Activated naive CD4-positive, alpha-beta T cell treated with anti-CD3 and anti-CD28 coated beads for 36 hours (primary cell): Measurements from ENCODE around the gene FGF21. TPM values are rescaled to one million over a fixed set of nuclear protein-coding genes. Genes with fewer than 3 reads are reported as not detected.
"Not testable (repeated sequence)": the region's sequence is repeated elsewhere in the genome, so short reads cannot be mapped to it uniquely, and the experiment has no call there.

Source experiments
- CTCF ChIA-PET: fragments of 350-600 bp; sonication (Branson Sonifier 250); formaldehyde crosslinking; loops from one replicate; lab custom pipeline; 2021; ENCODE audit warnings: antibody characterized with exemption; lab: Charles Lee
- DNase-seq: peaks from one replicate; pipeline ENCODE4 v3.0.0-alpha.2; 2020
- H3K27ac Mint-ChIP-seq: one replicate; pipeline ENCODE4 v1.8.0; 2021; ENCODE audit warnings: mild to moderate bottlenecking, mixed read lengths
- H3K27me3 Mint-ChIP-seq: one replicate; pipeline ENCODE4 v1.8.0; 2021; ENCODE audit warnings: low read depth, mixed read lengths
- H3K36me3 Mint-ChIP-seq: one replicate; pipeline ENCODE4 v1.8.0; 2021; ENCODE audit warnings: low read depth, mixed read lengths
- H3K4me1 Mint-ChIP-seq: one replicate; pipeline ENCODE4 v1.8.0; 2021; ENCODE audit warnings: low read depth, mixed read lengths
- H3K4me3 Mint-ChIP-seq: one replicate; pipeline ENCODE4 v1.8.0; 2021; ENCODE audit warnings: mild to moderate bottlenecking, moderate library complexity, mixed read lengths
- H3K9me3 Mint-ChIP-seq: one replicate; pipeline ENCODE4 v1.8.0; 2021; ENCODE audit warnings: mixed read lengths
- intact Hi-C: fragments of 100-400 bp; cut with micrococcal nuclease; formaldehyde crosslinking; loops from one replicate; pipeline ENCODE4 v1.15.1; 2023
- total RNA-seq, 2 experiments: library from RNA; stranded (reverse); gene quantifications; one replicate each; pipeline ENCODE4 v1.2.3, GENCODE V29; 2021

FGF21 gene
- total RNA-seq, 2 experiments from 2014 or later = not detected

DNA sequence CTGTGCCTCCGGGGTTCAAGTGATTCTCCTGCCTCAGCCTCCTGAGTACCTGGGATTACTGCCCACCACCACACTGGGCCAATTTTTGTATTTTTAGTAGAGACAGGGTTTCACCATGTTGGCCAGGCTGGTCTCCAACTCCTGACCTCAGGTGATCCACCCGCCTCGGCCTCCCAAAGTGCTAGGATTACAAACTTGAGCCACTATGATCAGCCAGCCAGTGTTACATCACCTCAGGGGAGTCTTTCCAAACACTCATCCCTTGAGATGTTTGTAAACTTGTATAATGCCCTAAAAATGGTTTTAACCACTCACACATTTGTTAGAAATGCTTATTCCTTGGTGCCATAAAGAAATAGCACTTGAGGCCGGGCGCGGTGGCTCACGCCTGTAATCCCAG is 31.1 kb downstream of the FGF21 start:
- H3K9me3 Mint-ChIP-seq, intact Hi-C loops, H3K4me3 Mint-ChIP-seq: not testable (repeated sequence)

DNA sequence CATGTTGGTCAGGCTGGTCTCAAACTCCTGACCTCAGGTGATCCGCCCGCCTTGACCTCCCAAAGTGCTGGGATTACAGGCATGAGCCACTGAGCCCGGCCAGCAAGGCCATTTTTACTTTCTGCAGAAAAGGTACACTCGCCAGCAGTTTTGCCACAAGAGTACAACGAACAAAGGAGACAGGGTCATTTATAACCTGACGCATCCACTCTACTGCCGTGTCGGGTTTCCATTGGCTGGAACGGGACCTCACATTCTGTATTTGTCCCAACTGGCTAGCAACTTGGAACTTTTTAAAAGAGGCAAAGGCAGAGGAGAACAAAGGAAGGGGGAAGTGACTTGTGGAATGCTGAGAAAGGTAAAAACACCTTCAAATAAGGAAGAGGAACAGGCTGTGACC is 32.0 kb downstream of the FGF21 start:
- intact Hi-C loops, H3K36me3 Mint-ChIP-seq, DNase-seq, H3K4me1 Mint-ChIP-seq, H3K9me3 Mint-ChIP-seq, H3K27me3 Mint-ChIP-seq, H3K27ac Mint-ChIP-seq, H3K4me3 Mint-ChIP-seq: not testable (repeated sequence)
- CTCF ChIA-PET = interaction anchor here (0.6 to 8.5 kb wide), 20 partner anchors 9 to 211 kb away, joined by 3 to 121 read pairs (median 4); partner anchors contain the start of genes FUT2, HSD17B14 and PPP1R15A

More for the DNA sequence above, 31.1 kb downstream of the FGF21 start:
- not testable (repeated sequence) for DNase-seq, H3K27me3 Mint-ChIP-seq, H3K36me3 Mint-ChIP-seq, H3K27ac Mint-ChIP-seq, H3K4me1 Mint-ChIP-seq
- CTCF ChIA-PET = interaction anchor here (0.7 to 8.5 kb wide), 4 partner anchors 13 to 78 kb away, joined by 3 to 121 read pairs (median 3); no protein-coding TSS in a partner anchor

DNA sequence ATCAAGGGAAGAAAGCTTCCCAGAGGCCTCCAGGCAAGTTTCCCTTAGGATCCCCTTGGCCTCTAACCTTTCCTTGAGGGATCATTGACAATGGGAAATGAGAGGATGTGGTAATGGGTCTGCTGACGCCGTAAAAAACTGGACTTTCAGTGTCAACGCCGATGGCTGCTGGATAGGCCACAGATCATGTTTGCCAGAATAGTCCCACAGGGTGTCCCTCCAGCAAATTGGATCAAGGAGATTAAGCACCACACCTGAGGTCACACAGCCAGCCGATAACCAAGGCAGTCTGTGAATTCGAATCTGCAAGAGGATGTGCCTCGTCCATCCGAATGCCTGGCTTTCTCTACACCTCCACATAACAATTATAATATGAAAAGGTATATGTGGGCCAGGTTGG is 37.9 kb downstream of the FGF21 start:
- H3K27ac Mint-ChIP-seq = no peak overlapping the region
- intact Hi-C loops = no loop called here
- H3K9me3 Mint-ChIP-seq = no peaks in the 10 kb centered on the region
- peaks cover 10% of the 10 kb centered on the region for H3K4me1 Mint-ChIP-seq
- no peak overlapping the region for H3K4me3 Mint-ChIP-seq
- no peaks in the 10 kb centered on the region for H3K27me3 Mint-ChIP-seq
- no peak for DNase-seq
- CTCF ChIA-PET = interaction anchor here (0.6 to 4.5 kb wide), 4 partner anchors 9 to 52 kb away, joined by 3 to 43 read pairs (median 18); partner anchors contain the start of gene HSD17B14
- no peaks in the 10 kb centered on the region for H3K36me3 Mint-ChIP-seq

DNA sequence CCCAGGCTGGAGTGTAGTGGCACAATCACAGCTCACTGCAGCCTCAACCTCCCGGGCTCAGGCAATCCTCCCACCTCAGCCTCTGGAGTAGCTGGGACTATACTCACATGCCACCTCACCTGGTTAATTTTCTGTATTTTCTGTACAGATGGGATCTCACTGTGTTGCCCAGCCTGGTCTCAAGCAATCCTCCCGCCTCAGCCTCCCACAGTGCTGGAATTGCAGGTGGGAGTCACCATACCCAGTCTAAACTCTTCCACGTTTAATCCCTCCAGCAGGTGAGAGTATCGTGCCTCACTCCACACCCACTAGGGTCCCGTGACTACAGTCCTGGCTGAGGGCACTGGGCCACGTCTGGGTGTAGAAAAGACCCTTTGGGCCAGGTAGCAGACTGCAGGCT is 39.0 kb downstream of the FGF21 start:
- intact Hi-C loops = loop anchor here (2.0 kb wide), 3 partner anchors 17 to 199 kb away; partner anchors contain the start of genes BCAT2, GYS1, PPP1R15A and RUVBL2
- peaks cover 10% of the 10 kb centered on the region for H3K4me1 Mint-ChIP-seq
- no peak overlapping the region for H3K27ac Mint-ChIP-seq
- CTCF ChIA-PET = interaction anchor here (0.7 to 4.5 kb wide), 6 partner anchors 16 to 262 kb away, joined by 3 to 43 read pairs (median 18); partner anchors contain the start of genes BCAT2 and HSD17B14
- no peaks in the 10 kb centered on the region for H3K9me3 Mint-ChIP-seq
- no peaks in the 10 kb centered on the region for H3K36me3 Mint-ChIP-seq
- no peaks in the 10 kb centered on the region for H3K27me3 Mint-ChIP-seq
- DNase-seq = no peak
- H3K4me3 Mint-ChIP-seq = no peak overlapping the region

DNA sequence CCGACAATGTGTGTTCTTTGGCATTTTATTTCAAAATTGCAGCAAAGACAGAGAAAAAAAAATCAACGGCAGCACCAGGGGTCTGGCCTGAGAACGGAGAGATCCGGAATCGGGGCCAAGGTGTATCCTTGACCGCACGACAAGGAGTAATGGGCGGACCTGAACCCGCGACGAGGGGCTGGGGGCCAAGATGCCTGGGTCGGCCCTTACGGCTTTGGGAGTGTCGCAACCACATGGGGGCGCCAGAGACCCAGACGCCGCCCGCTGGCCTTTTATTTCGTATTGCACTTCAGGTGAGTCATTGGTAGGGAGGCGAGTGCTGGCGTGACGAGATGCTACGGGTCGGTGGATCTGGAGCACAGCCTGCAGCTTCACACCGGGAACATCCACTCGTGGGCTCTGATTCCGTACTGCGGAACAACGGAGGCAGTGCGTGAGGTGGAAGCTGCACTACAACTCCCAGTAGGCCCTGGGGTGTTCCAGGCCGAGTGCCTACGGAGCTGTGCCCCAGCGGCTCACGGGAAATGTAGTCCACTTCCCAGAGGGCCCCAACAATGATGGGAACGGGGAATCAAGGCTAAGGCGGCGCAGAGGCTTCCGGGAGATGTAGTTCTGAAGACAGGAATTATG is 39.8 kb downstream of the FGF21 start:
- Mint-ChIP-seq H3K27ac (peak overlapping the region; percentile 87), H3K9me3 (no peaks in the 10 kb centered on the region), H3K4me3 (peak overlapping the region; percentile 82), H3K4me1 (peaks cover 10% of the 10 kb centered on the region), H3K36me3 (no peaks in the 10 kb centered on the region), H3K27me3 (no peaks in the 10 kb centered on the region)
- peak; percentile 89 for DNase-seq
- intact Hi-C loops = loop anchor here (1.0 to 5.0 kb wide), 8 partner anchors 16 to 292 kb away; partner anchors contain the start of genes BCAT2, CA11, GYS1 and PPP1R15A
- CTCF ChIA-PET = interaction anchor here (0.7 to 4.5 kb wide), 27 partner anchors 10 to 205 kb away, joined by 3 to 43 read pairs (median 3); partner anchors contain the start of genes BCAT2, CA11, GYS1 and HSD17B14

DNA sequence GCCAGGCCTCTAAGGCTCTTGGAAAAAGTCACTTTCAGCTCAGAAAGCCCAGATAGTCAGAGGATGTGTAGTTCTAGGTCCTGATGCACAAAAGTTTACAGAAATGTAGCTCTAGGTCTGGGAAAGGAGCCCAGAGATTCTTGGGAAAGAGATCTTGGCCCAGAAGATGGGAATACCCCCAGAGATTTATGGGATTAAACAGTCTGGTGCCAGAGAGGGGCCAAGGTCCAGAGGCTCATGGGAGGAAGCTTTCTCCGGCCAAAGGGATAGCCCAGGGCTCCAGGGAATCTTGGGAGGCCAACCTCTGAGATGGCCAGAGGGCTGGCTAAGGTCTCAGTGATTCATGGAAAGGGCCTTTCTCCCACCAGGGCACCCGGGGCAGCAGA is 40.4 kb downstream of the FGF21 start:
- Mint-ChIP-seq H3K27me3 (no peaks in the 10 kb centered on the region), H3K9me3 (no peaks in the 10 kb centered on the region), H3K36me3 (no peaks in the 10 kb centered on the region), H3K4me1 (peaks cover 10% of the 10 kb centered on the region), H3K27ac (peak overlapping the region; percentile 87), H3K4me3 (peak overlapping the region; percentile 82)
- no peak for DNase-seq
- intact Hi-C loops = loop anchor here (1.0 to 5.0 kb wide), 8 partner anchors 15 to 292 kb away; partner anchors contain the start of genes BCAT2, CA11, GYS1 and PPP1R15A
- CTCF ChIA-PET = interaction anchor here (0.7 to 4.5 kb wide), 27 partner anchors 11 to 204 kb away, joined by 3 to 43 read pairs (median 3); partner anchors contain the start of genes BCAT2, CA11, GYS1 and HSD17B14

DNA sequence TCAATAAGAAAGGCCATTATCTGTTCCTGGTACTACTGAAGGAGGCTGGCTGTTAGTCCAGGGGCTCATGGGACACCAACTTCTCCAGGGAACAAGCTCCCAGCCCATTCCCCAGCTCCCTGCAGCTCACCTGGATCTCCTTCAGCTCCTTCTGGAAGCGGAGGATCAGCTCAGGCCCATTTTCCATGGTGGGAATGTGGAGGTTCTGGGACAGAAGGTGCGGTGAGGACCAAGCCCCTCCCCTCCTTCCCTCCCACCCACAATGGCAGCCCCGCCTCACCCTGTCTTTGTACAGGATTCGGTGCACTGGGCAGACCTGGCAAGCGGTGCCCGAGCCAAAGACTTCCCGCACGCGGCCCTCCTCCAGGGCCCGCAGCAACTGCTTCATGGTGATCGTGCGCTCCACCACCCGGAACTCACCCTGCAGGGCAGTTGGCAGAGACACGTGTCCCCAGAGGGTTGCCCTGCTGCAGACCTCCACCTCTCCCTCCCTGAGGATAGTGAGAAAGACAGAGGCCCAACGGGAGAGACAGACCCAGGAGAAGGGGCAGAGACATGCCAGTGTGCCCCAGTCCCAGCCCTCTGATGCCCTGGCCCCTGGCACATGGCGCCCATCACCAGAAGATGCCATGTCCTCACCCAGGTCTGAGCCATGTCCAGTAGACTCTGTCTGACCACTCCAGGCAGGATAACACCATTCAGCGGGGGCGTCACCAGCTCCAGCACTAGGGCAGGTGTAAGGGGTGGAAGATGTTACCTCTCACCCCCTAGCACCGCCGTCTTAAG is 41.2 kb downstream of the FGF21 start:
- intact Hi-C loops = loop anchor here (5.0 kb wide), 1 partner anchor 291 kb away; the partner anchor contains the start of gene SNRNP70
- H3K27me3 Mint-ChIP-seq = no peaks in the 10 kb centered on the region
- CTCF ChIA-PET = interaction anchor here (1.0 to 4.5 kb wide), 7 partner anchors 10 to 178 kb away, joined by 3 to 43 read pairs (median 8); partner anchors contain the start of gene HSD17B14

DNA sequence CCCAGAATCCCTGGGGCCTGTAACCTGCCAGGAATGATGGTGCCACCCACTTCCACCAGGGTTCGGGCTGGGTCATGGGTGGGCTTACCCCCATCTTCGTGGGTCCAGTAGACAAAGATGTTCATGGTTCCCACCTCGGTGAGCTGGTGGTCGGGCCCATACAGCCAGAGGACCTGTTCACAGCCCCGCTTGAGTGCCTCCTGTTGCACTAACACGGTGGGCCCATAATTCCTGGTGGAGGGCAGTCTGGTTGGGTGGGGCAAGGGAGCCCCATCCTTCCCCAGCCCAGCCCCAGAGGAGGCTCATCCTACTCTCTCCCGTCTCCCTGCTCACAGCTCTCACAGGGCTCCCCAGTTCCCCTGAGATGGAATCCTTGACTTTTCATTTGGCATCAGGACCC is 41.8 kb downstream of the FGF21 start:
- peaks cover 10% of the 10 kb centered on the region for H3K4me1 Mint-ChIP-seq
- no peaks in the 10 kb centered on the region for H3K9me3 Mint-ChIP-seq
- no peak overlapping the region for H3K4me3 Mint-ChIP-seq
- no peak overlapping the region for H3K27ac Mint-ChIP-seq
- peaks cover 2% of the 10 kb centered on the region for H3K36me3 Mint-ChIP-seq
- intact Hi-C loops = loop anchor here (5.0 kb wide), 1 partner anchor 290 kb away; the partner anchor contains the start of gene SNRNP70
- no peaks in the 10 kb centered on the region for H3K27me3 Mint-ChIP-seq
- CTCF ChIA-PET = interaction anchor here (4.5 kb wide), 1 partner anchor 44 kb away, joined by 43 read pairs; no protein-coding TSS in a partner anchor
- DNase-seq = no peak

More for the DNA sequence above, 41.2 kb downstream of the FGF21 start:
- peaks cover 10% of the 10 kb centered on the region for H3K4me1 Mint-ChIP-seq
- no peaks in the 10 kb centered on the region for H3K36me3 Mint-ChIP-seq
- H3K27ac Mint-ChIP-seq = no peak overlapping the region
- H3K4me3 Mint-ChIP-seq = no peak overlapping the region
- DNase-seq = no peak
- no peaks in the 10 kb centered on the region for H3K9me3 Mint-ChIP-seq

DNA sequence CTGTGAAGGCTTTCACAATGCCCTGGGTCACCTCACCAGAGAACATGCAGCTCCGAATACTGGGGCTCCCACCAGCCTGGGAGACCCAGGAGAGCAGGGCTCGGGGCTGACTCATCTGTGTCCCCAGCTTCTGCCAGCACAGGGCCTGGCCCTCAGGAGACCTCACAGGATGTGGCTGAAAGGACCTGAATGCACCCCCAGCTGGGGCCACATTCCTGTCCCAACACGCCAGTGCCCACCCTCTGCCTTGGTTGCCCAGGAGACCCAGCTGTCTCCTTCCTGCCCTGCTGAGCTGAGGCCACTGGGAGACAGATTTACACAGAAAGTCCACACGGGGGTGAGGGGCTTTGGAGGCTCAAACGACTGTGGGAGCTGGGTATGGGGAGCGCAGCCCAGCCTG is 43.6 kb downstream of the FGF21 start:
- Mint-ChIP-seq H3K27ac (no peak overlapping the region), H3K36me3 (peaks cover 2% of the 10 kb centered on the region), H3K27me3 (no peaks in the 10 kb centered on the region), H3K4me3 (no peak overlapping the region), H3K4me1 (peaks cover 10% of the 10 kb centered on the region), H3K9me3 (no peaks in the 10 kb centered on the region)
- DNase-seq = no peak
- intact Hi-C loops = loop anchor here (5.0 kb wide), 1 partner anchor 288 kb away; the partner anchor contains the start of gene SNRNP70
- CTCF ChIA-PET = interaction anchor here (0.6 to 1.5 kb wide), 3 partner anchors 12 to 1114 kb away, joined by 4 to 7 read pairs (median 7); partner anchors contain the start of gene BCAT2

DNA sequence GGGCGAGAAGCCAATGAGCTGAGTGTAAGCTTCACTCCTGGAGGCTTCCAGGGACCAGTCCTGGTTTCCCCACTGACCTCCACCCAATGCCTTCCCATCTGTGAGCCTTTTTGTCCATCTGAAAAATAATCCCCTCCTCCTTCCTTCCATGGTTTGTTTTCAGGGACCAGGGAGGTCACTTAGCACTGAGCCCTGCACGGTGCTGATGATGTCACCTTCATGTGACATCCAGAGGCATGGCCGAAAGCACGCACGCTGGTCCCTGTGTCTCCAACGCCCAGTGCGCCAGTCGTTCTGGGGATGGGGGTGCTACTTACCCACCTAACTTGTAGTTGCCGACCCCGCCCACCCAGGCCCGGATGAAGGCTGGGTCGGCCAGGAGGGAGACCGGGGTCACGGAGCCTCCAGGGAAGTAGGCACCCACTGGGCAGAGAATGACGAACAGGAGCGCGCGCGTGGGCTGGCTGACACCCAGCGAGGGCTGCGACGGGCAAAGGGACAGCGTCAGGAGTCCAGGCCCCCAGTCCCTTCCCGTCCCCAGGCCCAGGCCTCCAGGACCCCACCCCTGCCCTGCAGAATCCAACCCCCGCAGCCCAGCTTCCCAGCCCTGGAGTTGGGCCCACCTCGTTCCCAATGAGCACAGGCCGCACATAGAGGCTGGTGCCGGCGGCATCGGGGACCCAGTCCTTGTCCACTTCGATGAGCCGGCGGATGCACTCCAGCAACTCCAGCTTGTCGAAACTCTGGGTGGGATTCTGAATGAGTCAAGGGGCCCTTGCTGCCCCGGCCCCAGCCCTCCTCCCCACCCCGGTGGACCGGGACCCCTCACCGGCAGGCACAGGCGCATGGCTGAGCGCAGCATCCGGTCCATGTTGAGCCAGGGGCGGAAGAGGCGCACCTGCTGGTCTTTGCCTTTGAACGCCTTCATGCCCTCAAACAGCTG is 44.3 kb downstream of the FGF21 start:
- intact Hi-C loops = loop anchor here (5.0 kb wide), 1 partner anchor 288 kb away; the partner anchor contains the start of gene SNRNP70
- H3K27ac Mint-ChIP-seq = no peak overlapping the region
- H3K4me3 Mint-ChIP-seq = no peak overlapping the region
- peaks cover 8% of the 10 kb centered on the region for H3K4me1 Mint-ChIP-seq
- no peaks in the 10 kb centered on the region for H3K9me3 Mint-ChIP-seq
- H3K36me3 Mint-ChIP-seq = peaks cover 2% of the 10 kb centered on the region
- H3K27me3 Mint-ChIP-seq = no peaks in the 10 kb centered on the region
- no peak for DNase-seq
- CTCF ChIA-PET = interaction anchor here (1.5 to 3.4 kb wide), 3 partner anchors 11 to 43 kb away, joined by 4 to 10 read pairs (median 7); partner anchors contain the start of gene BCAT2

DNA sequence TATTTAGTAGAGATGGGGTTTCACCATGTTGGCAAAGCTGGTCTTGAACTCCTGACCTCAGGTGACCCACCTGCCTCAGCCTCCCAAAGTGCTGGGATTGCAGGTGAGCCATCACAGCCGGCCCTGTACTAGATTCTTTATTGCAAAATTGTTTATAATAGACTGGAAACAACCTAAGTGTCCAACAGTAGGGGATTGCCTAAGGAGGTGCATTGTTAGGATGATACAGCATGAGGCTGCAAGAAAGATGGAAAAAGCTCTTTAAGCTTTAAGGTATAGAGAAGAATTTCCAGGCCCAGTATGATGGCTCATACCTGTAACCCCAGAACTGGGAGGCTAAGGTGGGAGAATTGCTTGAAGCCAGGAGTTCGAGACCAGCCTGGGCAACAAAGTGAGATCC is 47.3 kb downstream of the FGF21 start:
- Mint-ChIP-seq H3K4me1 (peaks cover 3% of the 10 kb centered on the region), H3K9me3 (no peaks in the 10 kb centered on the region), H3K27me3 (no peaks in the 10 kb centered on the region), H3K4me3 (no peak overlapping the region), H3K27ac (no peak overlapping the region), H3K36me3 (peaks cover 2% of the 10 kb centered on the region)
- intact Hi-C loops = no loop called here
- CTCF ChIA-PET = interaction anchor here (0.5 to 3.4 kb wide), 2 partner anchors 30 to 40 kb away, joined by 3 to 10 read pairs; no protein-coding TSS in a partner anchor
- no peak for DNase-seq
